ENCODE measurements around the gene CTDNEP1. TPM values are rescaled to one million over a fixed set of nuclear protein-coding genes. Genes with fewer than 3 reads are reported as not detected.

Gene CTDNEP1
- total RNA-seq, result 45.3 and 48.7 TPM in 2 replicates

GRCh38 chr17:7251661-7252175, at the start of gene CTDNEP1:
Gene CTDNEP1 (minus strand): TSS chr17:7251734. CDS start chr17:7251296, 438 bp downstream.

GRCh38 chr17:7294614-7295153, 43.1 kb upstream of the CTDNEP1 start, which contains the start of gene YBX2:
Gene YBX2 (minus strand): TSS chr17:7294639. CDS start chr17:7294500, 139 bp downstream.

GRCh38 chr17:7281074-7281952, 29.8 kb upstream of the CTDNEP1 start, which contains the start of gene SLC2A4:
Gene SLC2A4 (plus strand): TSS chr17:7281718. CDS start chr17:7281935, 217 bp downstream.

GRCh38 chr17:7262192-7262934, 10.8 kb upstream of the CTDNEP1 start, which contains the start of gene CLDN7:
Gene CLDN7 (minus strand): TSS chr17:7262478. CDS start chr17:7262043, 435 bp downstream.

GRCh38 chr17:7252176-7253043, 876 bp upstream of the CTDNEP1 start, which contains the start of gene ELP5:
Gene ELP5 (plus strand): TSS chr17:7252215. CDS start chr17:7252551, 336 bp downstream.

GRCh38 chr17:7241783-7242716, 9.5 kb downstream of the CTDNEP1 start, which contains the start of gene GABARAP:
Gene GABARAP (minus strand): TSS chr17:7242449. CDS start chr17:7242330, 119 bp downstream.

GRCh38 chr17:7239091-7240027, 12.2 kb downstream of the CTDNEP1 start, which contains the start of gene PHF23:
Gene PHF23 (minus strand): TSS chr17:7239457. CDS start chr17:7239279, 178 bp downstream.

GRCh38 chr17:7234083-7234951, 17.2 kb downstream of the CTDNEP1 start, which contains the start of gene DVL2:
Gene DVL2 (minus strand): TSS chr17:7234517. CDS start chr17:7234262, 255 bp downstream.

GRCh38 chr17:7219812-7220592, 31.5 kb downstream of the CTDNEP1 start, which contains the start of the genes ACADVL and DLG4:
Gene ACADVL (plus strand): TSS chr17:7219938. CDS start chr17:7219985, 47 bp downstream.
Gene DLG4 (minus strand): TSS chr17:7219836.

Other genes with a start within 250 kb of the CTDNEP1 start
- gene RNASEK, start 239.1 kb downstream of the CTDNEP1 start, total RNA-seq, result 243 and 304 TPM in 2 replicates
- 0.18 and 0.58 TPM in 2 replicates for gene BCL6B, start 228.7 kb downstream of the CTDNEP1 start, total RNA-seq
- gene SLC16A13, start 215.7 kb downstream of the CTDNEP1 start, total RNA-seq, result 0.86 and 3.2 TPM in 2 replicates
- gene SLC16A11, start 207.6 kb downstream of the CTDNEP1 start, total RNA-seq, result not detected in 2 replicates
- not detected in 2 replicates for gene CLEC10A, start 171.5 kb downstream of the CTDNEP1 start, total RNA-seq
- not detected in 2 replicates for gene ASGR2, start 136.9 kb downstream of the CTDNEP1 start, total RNA-seq
- gene ASGR1, start 72.4 kb downstream of the CTDNEP1 start, total RNA-seq, result 3.5 TPM in 1 of 2 replicates, not detected in the other
- gene DLG4, start 31.9 kb downstream of the CTDNEP1 start, total RNA-seq, result 13.3 and 14.0 TPM in 2 replicates
- 227 and 236 TPM in 2 replicates for gene ACADVL, start 31.8 kb downstream of the CTDNEP1 start, total RNA-seq
- gene DVL2, start 17.2 kb downstream of the CTDNEP1 start, total RNA-seq, result 57.9 and 59.5 TPM in 2 replicates
- gene PHF23, start 12.3 kb downstream of the CTDNEP1 start, total RNA-seq, result 31.1 and 86.7 TPM in 2 replicates
- gene GABARAP, start 9.3 kb downstream of the CTDNEP1 start, total RNA-seq, result 153 and 283 TPM in 2 replicates
- gene ELP5, start 481 bp upstream of the CTDNEP1 start, total RNA-seq, result 38.6 and 43.2 TPM in 2 replicates
- gene CLDN7, start 10.7 kb upstream of the CTDNEP1 start, total RNA-seq, result 60.3 and 62.3 TPM in 2 replicates
- gene SLC2A4, start 30.0 kb upstream of the CTDNEP1 start, total RNA-seq, result not detected in 2 replicates
- gene YBX2, start 42.9 kb upstream of the CTDNEP1 start, total RNA-seq, result not detected in 2 replicates
- 986 and 1,002 TPM in 2 replicates for gene EIF5A, start 55.9 kb upstream of the CTDNEP1 start, total RNA-seq
- gene GPS2, start 63.6 kb upstream of the CTDNEP1 start, total RNA-seq, result 68.2 and 94.6 TPM in 2 replicates
- gene NEURL4, start 77.6 kb upstream of the CTDNEP1 start, total RNA-seq, result 9.2 and 11.7 TPM in 2 replicates
- gene ACAP1, start 84.8 kb upstream of the CTDNEP1 start, total RNA-seq, result 0.71 and 2.3 TPM in 2 replicates
- 15.6 and 17.5 TPM in 2 replicates for gene KCTD11, start 100.4 kb upstream of the CTDNEP1 start, total RNA-seq
- gene TMEM95, start 103.4 kb upstream of the CTDNEP1 start, total RNA-seq, result not detected in 2 replicates
- 0.18 and 0.29 TPM in 2 replicates for gene TNK1, start 129.4 kb upstream of the CTDNEP1 start, total RNA-seq
- 60.4 and 85.3 TPM in 2 replicates for gene PLSCR3, start 142.8 kb upstream of the CTDNEP1 start, total RNA-seq
- 160 and 240 TPM in 2 replicates for gene TMEM256, start 152.4 kb upstream of the CTDNEP1 start, total RNA-seq
- 18.3 and 20.2 TPM in 2 replicates for gene NLGN2, start 156.1 kb upstream of the CTDNEP1 start, total RNA-seq
- gene SPEM1, start 168.6 kb upstream of the CTDNEP1 start, total RNA-seq, result not detected in 2 replicates
- not detected in 2 replicates for gene SPEM2, start 173.9 kb upstream of the CTDNEP1 start, total RNA-seq
- gene SPEM3, start 177.1 kb upstream of the CTDNEP1 start, total RNA-seq, result not detected in 2 replicates
- 1.7 and 3.4 TPM in 2 replicates for gene TMEM102, start 183.7 kb upstream of the CTDNEP1 start, total RNA-seq
- 0.29 and 1.1 TPM in 2 replicates for gene FGF11, start 187.8 kb upstream of the CTDNEP1 start, total RNA-seq
- 3.5 and 7.1 TPM in 2 replicates for gene CHRNB1, start 193.3 kb upstream of the CTDNEP1 start, total RNA-seq
- gene ZBTB4, start 227.9 kb upstream of the CTDNEP1 start, total RNA-seq, result 23.2 and 24.2 TPM in 2 replicates
- gene SLC35G6, start 229.7 kb upstream of the CTDNEP1 start, total RNA-seq, result not detected in 2 replicates
- 44.7 and 56.2 TPM in 2 replicates for gene POLR2A, start 232.6 kb upstream of the CTDNEP1 start, total RNA-seq